Stomach (tissue), 4 donors: ENCODE results near the gene SNTG2.

Experiments used
- CTCF ChIP-seq, 7 experiments: fragments of 450-650 bp in 4 of 7; fragments of 200-600 bp in 3 of 7; sonication (generic) in 3 of 7; IDR thresholded peaks; one replicate each; pipeline ENCODE4 v1.5.1; 2016 to 2019; ENCODE audit warnings: antibody characterized with exemption in 7 of 7, control low read depth in 2 of 7, mild to moderate bottlenecking in 1 of 7
- EP300 ChIP-seq: sonication (generic); formaldehyde crosslinking; IDR thresholded peaks from one replicate; pipeline ENCODE4 v1.6.1; 2017; ENCODE audit warnings: antibody characterized with exemption
- POLR2A ChIP-seq, 4 donors: fragments of 450-650 bp; IDR thresholded peaks; one replicate each; pipeline ENCODE4 v1.6.1; 2016; ENCODE audit warnings: antibody characterized with exemption in 4 of 4, control low read depth in 2 of 4, mild to moderate bottlenecking in 1 of 4, moderate library complexity in 1 of 4
- POLR2AphosphoS5 ChIP-seq, 3 donors: sonication (generic); formaldehyde crosslinking; IDR thresholded peaks; one replicate each; pipeline ENCODE4 v1.6.1; 2016; ENCODE audit warnings: antibody characterized with exemption in 3 of 3

GRCh38 chr2:987789-988188 lies 37.1 kb downstream of the SNTG2 start:
- TF ChIP-seq CTCF (IDR thresholded peaks at IDR 0.05) (no peak), POLR2AphosphoS5 (IDR thresholded peaks at IDR 0.05) (no peak), POLR2A (IDR thresholded peaks at IDR 0.05) (no peak), EP300 (no peak)
